CD4-positive, alpha-beta T cell treated with Interleukin-10 for 1 hour (primary cell): ENCODE measurements around the gene HOPX.
"Not testable (repeated sequence)": the region's sequence is repeated elsewhere in the genome, so short reads cannot be mapped to it uniquely, and the experiment has no call there.

ENCODE experiments used
- DNase-seq: peaks from one replicate; pipeline ENCODE4 v3.0.0-alpha.2; 2020

The HOPX gene

DNA sequence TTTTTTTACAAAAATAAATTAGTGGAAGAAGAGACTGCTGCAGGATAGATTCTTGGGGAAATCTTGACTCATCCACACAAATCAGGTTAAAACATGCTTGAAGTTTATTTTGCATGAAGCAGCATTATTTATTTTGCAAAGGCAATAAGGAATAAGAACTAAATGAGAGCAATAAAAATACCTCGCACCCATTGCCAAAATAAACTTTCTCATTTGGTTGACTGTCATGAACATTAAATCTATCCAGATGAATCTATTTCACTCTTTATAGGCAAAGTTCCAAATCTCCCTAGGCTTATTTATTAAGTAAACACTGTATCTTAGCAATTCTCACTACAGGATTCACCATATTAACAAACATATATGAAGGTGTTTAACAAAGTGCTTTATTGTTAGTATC is 58.9 kb downstream of the HOPX start:
- no peak for DNase-seq

DNA sequence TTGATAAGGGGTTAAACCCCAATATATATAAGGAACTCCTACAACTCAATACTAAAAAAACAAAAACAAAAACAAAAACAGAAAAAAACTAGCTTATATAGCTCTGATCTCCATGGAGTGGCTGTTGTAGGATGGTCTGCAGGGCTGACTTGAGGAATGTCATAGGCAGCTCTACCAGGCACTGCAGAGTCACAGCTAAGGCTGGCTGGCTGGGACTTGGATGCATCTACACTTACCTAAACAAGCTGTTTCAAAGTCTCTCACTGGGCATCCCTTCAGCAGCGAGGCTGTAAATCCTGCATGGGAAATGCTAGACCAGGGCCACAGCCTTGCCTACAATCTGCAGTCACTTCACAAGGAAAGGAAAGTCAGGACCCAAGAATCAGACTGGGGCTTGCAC is 61.3 kb downstream of the HOPX start:
- no peak for DNase-seq

DNA sequence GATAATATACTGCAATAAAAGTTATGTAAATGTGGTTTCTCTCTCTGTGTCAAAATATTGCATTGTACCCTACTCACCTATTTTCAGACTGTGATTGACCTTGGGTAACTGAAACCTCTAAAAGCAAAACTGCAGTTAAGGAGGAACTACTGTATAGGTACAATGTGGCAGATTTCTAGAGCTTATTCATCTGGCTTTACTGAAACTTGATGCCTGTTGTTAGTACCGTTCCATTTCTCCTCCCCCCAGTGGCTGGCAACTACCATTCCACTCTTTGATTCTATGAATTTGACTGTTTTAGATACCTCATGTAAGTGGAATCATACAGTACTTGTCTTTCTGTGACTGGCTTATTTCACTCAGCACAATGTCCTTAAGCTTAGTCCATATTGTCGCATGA is 61.9 kb downstream of the HOPX start:
- no peak for DNase-seq

DNA sequence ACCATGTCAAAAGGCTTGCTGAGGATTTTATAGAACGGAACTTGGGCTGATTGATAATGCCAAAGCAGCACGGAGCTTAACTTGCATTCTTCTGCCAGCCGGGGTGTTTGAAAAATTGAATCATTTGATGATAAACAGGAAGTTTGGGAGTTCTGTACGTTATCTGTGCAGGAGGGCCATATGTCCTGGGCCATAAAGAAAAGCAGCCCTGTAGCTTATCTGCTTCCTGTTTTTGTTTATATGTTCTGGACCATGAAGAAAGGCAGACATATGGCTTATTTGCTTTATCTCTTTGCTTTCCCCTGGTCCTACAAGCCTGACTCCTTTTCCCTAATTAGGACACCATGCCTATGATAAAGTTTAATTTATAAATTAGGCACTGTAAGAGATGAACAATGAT is 62.4 kb downstream of the HOPX start:
- DNase-seq: no peak

DNA sequence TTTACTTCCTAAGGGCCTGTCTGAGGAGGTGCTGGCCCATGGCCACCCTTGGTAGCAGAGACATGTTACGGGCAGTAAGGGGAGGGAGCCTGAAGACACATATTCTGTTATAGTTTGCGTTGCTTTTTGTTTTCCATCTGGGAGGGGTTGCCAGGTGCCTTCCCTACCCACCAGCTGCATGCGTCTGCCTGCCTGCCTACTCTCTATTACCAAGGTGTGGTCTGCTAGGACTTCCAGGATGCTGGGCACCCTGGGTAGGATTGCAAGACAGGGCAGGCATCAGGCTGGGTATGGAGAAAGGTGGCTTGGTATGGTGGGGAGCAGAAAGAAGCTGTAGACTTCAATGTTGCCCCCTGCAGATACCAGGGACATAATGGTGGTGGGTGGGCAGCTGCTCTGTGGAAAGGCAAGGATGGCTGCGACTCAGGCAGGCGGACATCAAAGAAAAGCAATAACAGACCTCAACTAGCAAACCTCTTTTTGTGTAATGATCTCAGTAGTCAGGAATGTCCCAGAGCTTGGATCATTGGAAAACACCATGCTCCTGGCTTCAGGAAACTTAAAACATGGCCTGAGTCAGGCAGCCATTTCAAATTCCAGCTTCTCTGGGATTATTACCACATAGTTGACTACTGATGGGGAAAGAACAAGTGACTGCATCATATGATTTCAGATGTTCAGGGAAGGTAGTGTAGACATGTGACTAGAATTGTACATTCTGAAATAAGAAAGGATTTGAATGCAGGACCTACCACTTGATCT is 67.8 kb downstream of the HOPX start:
- no peak for DNase-seq

DNA sequence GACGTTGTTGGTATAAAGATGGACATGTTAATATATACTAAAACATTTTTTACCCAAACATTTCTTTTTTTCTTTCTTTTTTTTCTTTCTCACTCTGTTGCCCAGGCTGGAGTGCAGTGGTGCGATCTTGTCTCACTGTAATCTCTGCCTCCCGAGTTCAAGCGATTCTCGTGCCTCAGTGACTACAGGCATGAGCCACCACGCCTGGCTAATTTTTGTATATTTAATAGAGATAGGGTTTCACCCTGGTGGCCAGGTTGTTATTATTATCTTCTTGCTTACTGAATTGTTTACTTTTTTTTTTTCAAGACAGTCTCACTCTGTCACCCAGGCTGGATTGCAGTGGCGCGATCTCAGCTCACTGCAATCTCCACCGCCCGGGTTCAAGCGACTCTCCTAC is 68.8 kb downstream of the HOPX start:
- no peak for DNase-seq

DNA sequence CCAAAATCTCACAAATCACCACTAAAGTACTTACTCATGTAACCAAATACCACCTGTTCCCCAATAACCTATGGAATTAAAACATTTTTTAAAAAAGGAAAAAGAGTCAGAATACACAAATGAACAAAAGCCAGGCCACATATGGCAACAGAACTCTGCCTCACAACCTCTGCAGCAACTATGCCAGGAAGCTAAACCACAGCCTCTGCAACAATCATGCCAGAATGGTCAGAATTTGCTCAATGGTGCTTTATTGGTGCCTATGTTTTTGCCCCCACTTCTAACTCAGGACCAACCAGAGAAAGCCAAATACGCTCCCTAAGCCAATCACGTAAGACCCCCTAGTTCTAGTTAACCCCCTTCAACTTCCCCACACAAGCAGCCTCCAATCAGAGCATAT is 69.6 kb downstream of the HOPX start:
- DNase-seq: no peak

DNA sequence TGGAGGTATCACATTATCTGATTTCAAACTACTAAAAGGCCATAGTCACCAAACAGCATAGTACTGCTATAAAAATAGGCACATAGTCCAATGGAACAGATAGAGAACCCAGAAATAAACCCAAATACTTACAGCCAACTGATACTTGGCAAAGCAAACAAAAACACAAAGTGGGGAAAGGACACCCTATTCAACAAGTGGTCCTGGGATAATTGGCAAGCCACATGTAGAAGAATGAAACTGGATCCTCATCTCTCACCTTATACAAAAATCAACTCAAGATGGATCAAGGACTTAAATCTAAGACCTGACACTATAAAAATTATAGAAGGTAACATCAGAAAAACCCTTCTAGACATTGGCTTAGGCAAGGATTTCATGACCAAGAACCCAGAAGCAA is 70.9 kb downstream of the HOPX start:
- DNase-seq: not testable (repeated sequence)

DNA sequence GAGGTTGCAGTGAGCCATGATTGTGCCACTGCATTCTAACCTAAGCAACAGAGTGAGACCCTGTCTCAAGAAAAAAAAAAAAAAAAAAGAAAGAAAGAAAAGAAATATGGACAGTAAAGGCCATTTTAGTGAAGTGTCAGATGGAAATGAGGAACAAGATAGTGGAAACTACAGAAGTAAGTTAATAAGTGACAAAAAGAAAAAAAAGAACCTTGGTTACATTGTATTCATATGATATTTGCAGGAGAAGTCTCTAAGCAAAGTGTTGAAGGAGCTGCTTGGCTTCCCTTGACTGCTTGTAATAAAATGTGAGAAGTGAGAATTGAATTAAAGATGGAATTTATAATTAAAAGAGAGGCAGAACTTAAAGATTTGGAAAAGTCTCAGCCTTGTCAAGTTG is 73.2 kb downstream of the HOPX start:
- no peak for DNase-seq

DNA sequence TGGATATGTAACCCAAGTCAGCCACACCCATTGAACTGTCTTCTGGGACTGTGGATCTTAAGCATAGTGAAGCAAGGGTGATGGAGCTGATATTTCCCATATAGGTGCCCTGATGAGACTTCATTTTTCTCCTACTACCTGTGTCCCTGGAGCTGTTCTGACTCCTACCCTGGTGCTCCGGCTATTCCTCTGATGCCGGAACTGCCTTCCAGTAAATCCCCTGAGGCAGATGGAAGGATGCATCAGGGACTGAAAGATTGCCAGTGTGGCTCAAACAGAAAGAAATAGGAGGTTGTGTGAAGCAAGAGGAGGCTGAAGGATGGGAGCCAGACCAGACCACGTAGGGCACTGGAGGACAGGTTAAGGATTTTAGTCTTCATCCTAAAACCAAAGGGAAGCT is 74.7 kb downstream of the HOPX start:
- DNase-seq: no peak

DNA sequence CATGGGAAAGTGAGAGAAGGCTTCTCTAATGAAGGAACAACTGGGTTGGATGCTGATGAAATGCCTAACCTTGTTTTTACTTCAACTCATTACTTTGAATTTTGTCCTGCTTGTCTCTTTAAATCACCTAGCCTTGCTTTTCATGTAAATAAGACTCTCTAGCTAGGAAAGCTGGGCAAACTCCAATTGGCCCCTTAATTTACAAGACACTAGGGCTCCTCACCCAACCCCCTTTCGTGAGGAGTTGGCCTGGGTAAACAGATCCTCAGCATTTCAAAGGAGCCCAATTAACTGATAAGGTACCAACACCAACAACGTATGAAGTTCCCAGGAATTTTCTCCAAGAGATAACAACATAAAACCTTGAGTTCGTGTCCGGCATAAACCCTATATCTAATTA is 75.6 kb downstream of the HOPX start:
- DNase-seq: not testable (repeated sequence)

DNA sequence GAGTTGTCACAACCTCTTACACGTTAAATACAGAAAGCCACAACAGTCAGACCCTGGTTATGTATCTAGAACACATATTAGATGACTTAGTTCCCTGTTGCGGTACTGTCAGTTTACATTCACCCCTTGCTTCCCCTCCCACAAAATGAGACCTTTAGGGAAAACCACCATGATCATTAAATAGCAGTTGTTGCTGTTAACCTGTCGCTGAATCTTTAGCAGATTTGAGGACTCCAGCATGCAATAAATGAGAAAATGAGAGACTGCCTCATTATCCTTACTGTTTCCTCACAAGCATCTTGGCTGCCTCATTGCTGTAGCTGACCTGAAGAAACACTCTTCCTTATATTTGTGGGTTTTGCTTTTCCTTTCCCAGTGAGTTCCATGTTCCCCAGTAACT is 77.8 kb downstream of the HOPX start:
- DNase-seq: no peak
